AG10803 (cell line): Measurements from ENCODE around the gene KRTAP21-1.

Experiments used
- DNase-seq: peaks from one replicate; pipeline ENCODE4 v3.0.0; 2010; ENCODE audit warnings: low read depth
- H3K4me3 ChIP-seq: 2 replicates; pipeline ENCODE4 v1.5.1; 2011; ENCODE audit warnings: mild to moderate bottlenecking, low read length, control low read depth
- CTCF ChIP-seq: conservative IDR thresholded peaks from 2 replicates; pipeline ENCODE4 v1.5.1; 2011; ENCODE audit warnings: mild to moderate bottlenecking, low read length, control low read depth, inconsistent platforms

Gene KRTAP21-1

GRCh38 chr21:30747159-30747558 lies 8.1 kb downstream of the KRTAP21-1 start, which contains the start of gene KRTAP21-2:
KRTAP21-2 (minus strand) TSS chr21:30747259; CDS start chr21:30747202, 57 bp downstream.
- H3K4me3 ChIP-seq, result no peak within 1 kb of the TSS
- DNase-seq, result no peak
- TF ChIP-seq CTCF, result no peak

GRCh38 chr21:30740462-30740861 lies 14.8 kb downstream of the KRTAP21-1 start:
- TF ChIP-seq CTCF, result no peak
- H3K4me3 ChIP-seq, result no peak overlapping the region
- no peak for DNase-seq

- no peak for DNase-seq
- no peak for TF ChIP-seq CTCF
- H3K4me3 ChIP-seq, result no peak overlapping the region
These were observed 22.2 kb downstream of the KRTAP21-1 start for GRCh38 chr21:30733026-30733425.

GRCh38 chr21:30726726-30727125 lies 28.5 kb downstream of the KRTAP21-1 start:
- H3K4me3 ChIP-seq, result no peak overlapping the region
- DNase-seq, result no peak
- TF ChIP-seq CTCF, result no peak

GRCh38 chr21:30719401-30719800 lies 35.8 kb downstream of the KRTAP21-1 start:
- no peak for DNase-seq
- no peak for TF ChIP-seq CTCF
- no peak overlapping the region for H3K4me3 ChIP-seq

- DNase-seq, result no peak
- H3K4me3 ChIP-seq, result no peak within 1 kb of the TSS
- no peak for TF ChIP-seq CTCF
These were observed 36.9 kb downstream of the KRTAP21-1 start, which contains the start of gene KRTAP21-3 for GRCh38 chr21:30718239-30718909. KRTAP21-3 (minus strand) TSS chr21:30718777; CDS start chr21:30718759, 18 bp downstream.

- TF ChIP-seq CTCF, result no peak
- DNase-seq, result no peak
- H3K4me3 ChIP-seq, result no peak overlapping the region
These were observed 38.1 kb downstream of the KRTAP21-1 start for GRCh38 chr21:30717105-30717504.
